SK-N-MC (cell line): ENCODE results near the gene CIP2A.
A peak's percentile ranks its signal among the peaks of the same experiment; 100 is the strongest.

Experiments used
- DNase-seq: peaks from one replicate; pipeline ENCODE4 v3.0.0-alpha.2; 2011; ENCODE audit warnings: low read depth, low spot score
- H3K27ac ChIP-seq: fragments of 200-600 bp; sonication (generic); 2 replicates; pipeline ENCODE4 v1.5.1; 2016; ENCODE audit warnings: mixed run types
- H3K36me3 ChIP-seq: fragments of 200-600 bp; sonication (generic); 2 replicates; pipeline ENCODE4 v1.6.1; 2017; ENCODE audit warnings: antibody characterized with exemption, low read length, mixed read lengths; ENCODE audit not compliant: insufficient read depth
- H3K4me3 ChIP-seq: fragments of 200-600 bp; sonication (generic); 2 replicates; pipeline ENCODE4 v1.5.1; 2016
- H3K9ac ChIP-seq: fragments of 200-600 bp; sonication (generic); 2 replicates; pipeline ENCODE4 v1.8.0; 2017; ENCODE audit warnings: mixed run types, mixed read lengths; ENCODE audit not compliant: insufficient read length
- H3K9me3 ChIP-seq: fragments of 200-600 bp; sonication (generic); 2 replicates; pipeline ENCODE4 v1.6.1; 2017; ENCODE audit warnings: low read depth, mild to moderate bottlenecking, antibody characterized with exemption, low read length, moderate library complexity, mixed read lengths
- EZH2 ChIP-seq: fragments of 200-600 bp; sonication (generic); IDR thresholded peaks from one replicate; pipeline ENCODE4 v1.6.1; 2017; ENCODE audit warnings: antibody characterized with exemption
- FOXP2 ChIP-seq: optimal IDR thresholded peaks from 2 replicates; pipeline ENCODE3; 2011; ENCODE audit warnings: mild to moderate bottlenecking, moderate library complexity; ENCODE audit not compliant: insufficient read depth; ENCODE audit errors: extremely low read length, control extremely low read depth
- POLR2AphosphoS5 ChIP-seq: IDR thresholded peaks from 2 replicates; pipeline ENCODE4 v1.6.1; 2012; ENCODE audit warnings: mild to moderate bottlenecking, low read depth, low read length, borderline replicate concordance

Gene CIP2A

DNA sequence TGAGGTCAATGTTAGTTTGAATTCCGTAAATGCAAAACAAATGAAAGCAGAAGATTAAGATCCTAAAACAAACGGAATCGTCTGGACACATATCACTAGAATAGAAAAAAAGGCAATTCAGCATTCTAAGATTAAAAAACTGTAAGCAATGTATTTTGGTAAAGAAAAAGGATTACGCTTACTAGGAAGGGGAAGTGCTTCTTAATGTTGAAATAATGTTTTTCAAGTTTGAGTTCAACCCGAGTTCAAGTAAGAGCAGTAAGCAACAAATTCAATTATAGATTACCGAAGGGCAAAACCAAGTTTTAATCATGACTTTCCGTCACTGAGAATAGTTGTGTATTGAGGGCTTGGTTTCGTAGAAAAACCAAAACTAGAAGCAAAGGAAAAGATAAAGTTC, 637 bp downstream of the CIP2A start:
- Histone ChIP-seq H3K9ac (peak overlapping the region; percentile 93), H3K4me3 (peak overlapping the region; percentile 89), H3K36me3 (peaks cover 13% of the 10 kb centered on the region), H3K27ac (peak overlapping the region; percentile 84), H3K9me3 (no peaks in the 10 kb centered on the region)
- no peak for DNase-seq
- TF ChIP-seq POLR2AphosphoS5 (no peak), FOXP2 (no peak), EZH2 (no peak)

DNA sequence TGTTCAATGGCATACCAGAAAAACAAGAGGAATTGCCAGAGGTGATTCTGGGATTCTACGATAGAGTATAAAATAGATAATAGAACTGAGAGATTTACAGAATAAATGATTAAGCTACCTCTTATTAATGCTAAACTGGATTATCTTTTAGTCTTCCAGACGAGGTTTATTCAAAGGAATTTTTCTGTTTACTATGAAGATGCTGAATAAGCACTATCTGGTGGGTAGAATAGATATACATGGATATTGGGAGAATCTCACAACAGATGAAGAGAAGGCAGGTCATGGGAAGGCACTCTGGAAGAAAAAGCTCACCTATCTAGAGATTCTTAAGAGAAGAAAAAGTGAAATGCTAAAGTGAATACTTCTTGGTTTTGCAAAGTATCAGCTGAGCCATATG, 11.2 kb downstream of the CIP2A start:
- no peak overlapping the region for H3K9ac ChIP-seq
- TF ChIP-seq POLR2AphosphoS5 (no peak), EZH2 (no peak), FOXP2 (no peak)
- no peak overlapping the region for H3K4me3 ChIP-seq
- H3K9me3 ChIP-seq: no peaks in the 10 kb centered on the region; the same call in 1 of the 2 replicates
- peaks cover 66% of the 10 kb centered on the region for H3K36me3 ChIP-seq
- H3K27ac ChIP-seq: no peak overlapping the region
- no peak for DNase-seq

DNA sequence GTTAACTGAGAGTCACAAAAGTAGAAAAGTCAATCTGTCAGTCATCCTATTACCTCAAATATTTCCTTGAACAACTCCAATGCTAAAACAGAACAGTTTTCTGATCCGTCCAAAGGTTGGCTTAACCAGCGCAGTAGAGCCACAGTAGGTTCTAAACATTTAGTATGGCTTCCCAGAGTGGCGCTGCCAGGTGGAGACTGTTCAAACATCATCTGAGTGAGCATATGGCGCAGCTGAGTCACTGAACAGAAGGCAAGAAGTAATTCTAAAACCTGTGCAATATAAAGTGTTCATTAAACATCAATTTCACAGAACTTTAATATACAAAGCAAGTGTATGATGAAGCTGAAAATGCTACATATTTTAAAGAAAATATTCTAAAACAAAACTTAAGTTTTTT, 19.9 kb downstream of the CIP2A start:
- H3K36me3 ChIP-seq: peaks cover 32% of the 10 kb centered on the region
- no peak for TF ChIP-seq POLR2AphosphoS5
- no peak for TF ChIP-seq EZH2
- no peak for TF ChIP-seq FOXP2
- no peaks in the 10 kb centered on the region for H3K9me3 ChIP-seq
- H3K9ac ChIP-seq: no peak overlapping the region
- no peak for DNase-seq
- no peak overlapping the region for H3K27ac ChIP-seq
- H3K4me3 ChIP-seq: no peak overlapping the region

DNA sequence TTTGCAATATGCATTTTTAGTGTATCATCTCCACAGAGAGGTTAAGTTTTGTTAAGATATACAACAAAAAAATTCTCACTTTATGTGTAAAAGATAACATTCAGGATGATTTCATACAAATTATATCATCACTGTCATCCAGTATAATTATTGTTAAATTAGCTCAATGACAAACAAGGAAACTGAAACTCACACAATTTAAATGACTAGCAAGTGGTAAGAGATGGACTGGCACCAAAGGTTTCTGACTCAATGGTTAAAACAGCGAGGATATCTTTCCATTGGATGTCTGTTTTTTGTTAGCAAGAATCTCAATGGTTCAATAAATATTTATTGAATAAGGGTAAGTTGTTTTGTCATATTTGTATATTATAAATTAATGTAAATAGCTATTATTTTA, 22.6 kb downstream of the CIP2A start:
- no peak for TF ChIP-seq EZH2
- no peak for TF ChIP-seq POLR2AphosphoS5
- Histone ChIP-seq H3K9ac (no peak overlapping the region), H3K36me3 (peaks cover 29% of the 10 kb centered on the region), H3K9me3 (no peaks in the 10 kb centered on the region), H3K27ac (no peak overlapping the region), H3K4me3 (no peak overlapping the region)
- DNase-seq: no peak

DNA sequence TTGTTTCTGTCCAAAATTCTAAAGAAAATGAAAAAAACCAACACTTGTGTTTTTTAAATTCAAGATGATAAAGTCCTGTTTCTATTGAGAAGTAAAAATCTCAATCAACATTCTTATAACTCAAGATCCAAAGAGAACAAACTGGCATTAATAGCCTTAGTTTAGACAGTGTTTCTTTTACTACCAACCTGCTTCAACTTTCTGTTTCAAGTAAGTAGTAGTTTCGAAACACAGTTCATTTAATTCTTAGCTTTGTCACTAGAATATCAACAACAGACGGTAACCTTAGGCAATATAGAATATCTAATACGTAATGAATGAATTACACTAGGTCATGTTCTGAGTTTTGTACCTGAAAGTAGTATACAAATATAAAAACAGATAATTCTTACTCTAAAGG, 23.7 kb downstream of the CIP2A start:
- Histone ChIP-seq H3K27ac (no peak overlapping the region), H3K9ac (no peak overlapping the region), H3K36me3 (peaks cover 40% of the 10 kb centered on the region), H3K9me3 (no peaks in the 10 kb centered on the region), H3K4me3 (no peak overlapping the region)
- TF ChIP-seq EZH2 (no peak), POLR2AphosphoS5 (no peak), FOXP2 (no peak)
- DNase-seq: no peak

DNA sequence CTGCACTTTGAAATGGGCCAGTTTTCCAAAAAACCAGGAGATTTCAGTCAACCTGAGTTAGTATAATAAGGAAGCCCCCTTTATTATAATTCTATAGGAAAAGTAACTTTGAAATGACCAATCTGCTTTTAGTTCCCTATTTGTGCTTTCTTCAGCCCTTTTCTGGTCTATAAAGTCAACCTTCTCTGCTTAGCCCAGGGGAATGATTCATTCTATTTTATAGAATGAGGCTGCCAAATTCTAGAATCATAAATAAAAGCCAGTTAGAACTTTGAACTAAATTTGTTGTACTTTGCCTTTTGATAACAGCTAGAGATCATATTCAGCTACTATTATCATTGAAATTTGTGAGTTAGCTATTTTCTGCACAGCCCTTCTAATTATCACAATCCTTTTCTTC, 24.7 kb downstream of the CIP2A start:
- no peak overlapping the region for H3K4me3 ChIP-seq
- H3K9me3 ChIP-seq: no peaks in the 10 kb centered on the region
- no peak for DNase-seq
- no peak overlapping the region for H3K27ac ChIP-seq
- TF ChIP-seq FOXP2: no peak
- H3K9ac ChIP-seq: no peak overlapping the region
- peaks cover 45% of the 10 kb centered on the region for H3K36me3 ChIP-seq

DNA sequence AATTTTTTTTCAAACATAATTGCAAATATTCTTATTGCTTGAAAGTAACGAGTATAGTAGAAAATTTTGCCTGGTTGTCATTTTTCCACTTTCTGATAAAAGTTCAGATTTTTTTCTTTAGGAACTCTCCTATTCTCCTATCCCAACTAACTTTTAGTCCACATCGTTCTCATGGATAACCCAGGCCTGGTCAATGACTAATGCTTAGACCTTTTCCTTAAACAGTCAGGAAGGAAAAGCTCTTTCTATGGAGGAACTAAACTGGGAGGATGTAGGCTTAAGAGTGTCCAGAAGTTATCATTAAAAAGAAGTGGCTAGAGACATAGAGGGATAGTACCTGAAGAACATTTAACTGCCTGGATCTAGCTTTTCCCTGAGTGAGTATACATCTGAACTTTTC, 26.7 kb downstream of the CIP2A start:
- H3K9me3 ChIP-seq: no peaks in the 10 kb centered on the region
- H3K9ac ChIP-seq: no peak overlapping the region
- TF ChIP-seq POLR2AphosphoS5: no peak
- TF ChIP-seq FOXP2: no peak
- no peak for TF ChIP-seq EZH2
- no peak overlapping the region for H3K27ac ChIP-seq
- DNase-seq: no peak
- H3K4me3 ChIP-seq: no peak overlapping the region
- peaks cover 49% of the 10 kb centered on the region for H3K36me3 ChIP-seq

DNA sequence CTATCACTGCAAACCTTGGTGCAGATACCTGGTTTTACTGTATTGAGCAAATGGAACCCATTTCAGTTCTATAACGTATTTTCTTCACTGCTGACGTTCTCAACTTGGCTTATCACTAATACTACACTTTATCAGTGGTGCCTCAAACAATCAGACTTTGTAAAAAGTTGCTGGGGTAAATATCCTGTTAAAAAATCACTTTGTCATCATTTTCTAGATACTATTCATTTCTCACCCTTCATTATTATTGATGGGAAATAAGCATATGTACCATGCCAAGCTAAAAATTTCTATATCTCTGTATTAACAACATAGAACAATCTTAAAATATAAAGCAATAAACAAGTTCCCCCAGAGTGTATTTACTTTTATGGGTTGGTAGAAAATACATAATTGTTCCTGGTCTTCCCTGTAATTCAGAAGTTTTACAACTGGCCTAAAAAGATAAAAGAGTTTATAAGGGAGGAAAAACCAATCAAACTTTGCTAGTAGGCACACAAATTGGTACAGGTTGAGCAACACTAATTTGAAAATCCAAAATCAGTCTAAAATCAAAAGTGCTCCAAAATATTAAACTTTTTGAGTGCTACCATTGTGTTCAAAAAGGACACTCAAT, 33.2 kb downstream of the CIP2A start:
- H3K4me3 ChIP-seq: no peak overlapping the region
- TF ChIP-seq EZH2 (no peak), FOXP2 (no peak), POLR2AphosphoS5 (no peak)
- no peak overlapping the region for H3K27ac ChIP-seq
- H3K9me3 ChIP-seq: no peaks in the 10 kb centered on the region
- H3K36me3 ChIP-seq: peaks cover 56% of the 10 kb centered on the region
- no peak for DNase-seq
- no peak overlapping the region for H3K9ac ChIP-seq

DNA sequence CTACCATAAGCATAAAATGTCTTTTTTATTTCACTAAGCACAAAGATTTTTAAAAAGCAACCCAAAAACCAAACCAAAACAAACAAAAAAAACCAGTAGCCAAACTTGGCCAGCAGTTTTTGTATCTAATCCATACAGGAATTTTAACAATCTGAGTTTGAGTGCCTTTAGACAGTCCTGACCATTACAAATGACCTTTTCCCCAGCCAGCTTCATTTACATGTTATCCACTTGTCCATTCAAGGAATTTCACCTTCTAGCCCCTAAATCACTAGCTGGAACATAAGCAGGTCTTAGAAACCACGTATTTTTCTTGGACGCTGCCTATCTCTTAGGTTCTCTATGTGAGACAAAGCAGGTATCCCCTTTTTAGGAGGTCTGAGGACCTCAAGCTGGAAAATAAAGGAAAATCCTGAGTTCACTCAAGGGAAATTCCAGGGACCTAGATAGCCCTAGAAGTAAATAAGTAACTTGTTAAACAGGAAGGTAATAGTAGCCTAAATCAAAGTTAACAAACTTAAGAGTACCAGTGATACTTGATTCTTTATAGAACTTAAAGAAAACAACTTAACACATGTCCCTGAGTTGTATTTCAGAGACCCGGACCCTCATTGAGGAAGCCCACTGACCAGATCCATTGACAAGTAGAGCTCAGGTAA, 34.2 kb downstream of the CIP2A start:
- no peak for DNase-seq
- H3K9me3 ChIP-seq: no peaks in the 10 kb centered on the region
- peaks cover 47% of the 10 kb centered on the region for H3K36me3 ChIP-seq
- H3K27ac ChIP-seq: no peak overlapping the region
- no peak for TF ChIP-seq POLR2AphosphoS5
- TF ChIP-seq FOXP2: no peak
- no peak for TF ChIP-seq EZH2
- H3K4me3 ChIP-seq: no peak overlapping the region
- no peak overlapping the region for H3K9ac ChIP-seq
